A549 (cell line): ENCODE results near the gene PLEKHN1. TPM values are rescaled to one million over a fixed set of nuclear protein-coding genes. Genes with fewer than 3 reads are reported as not detected.
"Not testable (repeated sequence)": the region's sequence is repeated elsewhere in the genome, so short reads cannot be mapped to it uniquely, and the experiment has no call there.

Source experiments
- ATAC-seq, 2 experiments: fragments of 200-7000 bp in 1 of 2; fragments of >200 bp in 1 of 2; cut with Nextera tagmentation in 1 of 2; cut with Tn5 transposase in 1 of 2; 3 replicates each; pipeline versions ENCODE4 v1.8.0 to v1.9.1; 2018 to 2020; ENCODE audit warnings: mild to moderate bottlenecking in 1 of 2, moderate library complexity in 1 of 2
- CTCF ChIA-PET: fragments of 300-600 bp; sonication (Branson Sonifier 250); formaldehyde crosslinking; extraction: SDS; loops from one replicate; lab custom pipeline; 2021; ENCODE audit warnings: antibody characterized with exemption, inconsistent platforms; lab: Yijun Ruan, JAX
- POLR2A ChIA-PET: fragments of 350-600 bp; formaldehyde crosslinking; extraction: SDS; loops from one replicate; lab custom pipeline; 2021; ENCODE audit warnings: antibody characterized with exemption, inconsistent platforms; lab: Yijun Ruan, JAX
- DNase-seq, 2 experiments: peaks; one replicate each; pipeline versions ENCODE4 v3.0.0 to v3.0.0-alpha.2; 2011 to 2016; ENCODE audit warnings: low read depth in 1 of 2, low spot score in 1 of 2
- FAIRE-seq: peaks from 2 replicates; lab custom pipeline; 2011; peaks lifted over from hg19 to GRCh38; lab: Jason Lieb, UNC
- H3K27ac ChIP-seq, 2 experiments: fragments of >200 bp; sonication (Bioruptor Twin); formaldehyde crosslinking; 3 replicates each; pipeline ENCODE4 v1.5.1; 2016 to 2017
- H3K4me1 ChIP-seq: fragments of >200 bp; sonication (Bioruptor Twin); formaldehyde crosslinking; 3 replicates; pipeline ENCODE4 v1.6.1; 2016
- H3K4me2 ChIP-seq: fragments of >200 bp; sonication (Bioruptor Twin); formaldehyde crosslinking; 3 replicates; pipeline ENCODE4 v1.6.1; 2016
- H3K4me3 ChIP-seq: fragments of >200 bp; sonication (Bioruptor Twin); formaldehyde crosslinking; 3 replicates; pipeline ENCODE4 v1.5.1; 2016
- H3K9me3 ChIP-seq: fragments of >200 bp; sonication (Bioruptor Twin); formaldehyde crosslinking; 3 replicates; pipeline ENCODE4 v1.6.1; 2016
- MAFK ChIP-seq: fragments of 450-650 bp; IDR thresholded peaks from 2 replicates; pipeline ENCODE4 v1.6.1; 2014; ENCODE audit not compliant: partially characterized antibody
- MAX ChIP-seq: IDR thresholded peaks from 2 replicates; pipeline ENCODE4 v1.6.1; 2012
- RAD21 ChIP-seq, 2 experiments: fragments of >200 bp in 1 of 2; sonication (Bioruptor Twin) in 1 of 2; formaldehyde crosslinking in 1 of 2; IDR thresholded peaks in 1 of 2; conservative IDR thresholded peaks in 1 of 2; 2 replicates in 1 of 2; 3 replicates in 1 of 2; pipeline ENCODE4 v1.6.1; 2012 to 2018; ENCODE audit warnings: inconsistent platforms in 1 of 2
- RARB ChIP-seq: fragments of 250-450 bp; sonication (Bioruptor Pico); IDR thresholded peaks from 2 replicates; pipeline ENCODE4 v1.8.0; 2021; ENCODE audit warnings: mild to moderate bottlenecking, moderate library complexity
- RFX5 ChIP-seq: fragments of 450-650 bp; IDR thresholded peaks from 2 replicates; pipeline ENCODE4 v1.7.1; 2014; ENCODE audit warnings: antibody characterized with exemption, mild to moderate bottlenecking, moderate library complexity
- SMC3 ChIP-seq: fragments of >200 bp; sonication (Bioruptor Twin); formaldehyde crosslinking; IDR thresholded peaks from 3 replicates; pipeline ENCODE4 v1.6.1; 2018; ENCODE audit warnings: inconsistent platforms
- WGBS: methylation state at CpG from one replicate; pipeline ENCODE4 v1.1.6; 2017; ENCODE audit errors: missing lambda C conversion rate; 5-methylcytosine and 5-hydroxymethylcytosine counted together
- polyA plus RNA-seq, 4 experiments: library from polyadenylated mRNA; depleted of rRNA in 3 of 4; stranded (reverse); fragments of >200 nt; fragmentation: RNase III in 1 of 4; extraction: RNeasy Plus Mini Kit Qiagen cat#74134 plus additional on column Dnase treatment in 1 of 4; gene quantifications; 2 replicates in 3 of 4; 3 replicates in 1 of 4; pipeline ENCODE4 v1.2.3, GENCODE V29; 2011 to 2017
- TF ChIP-seq, protein P1 (sequence below): fragments of >200 bp; sonication (Bioruptor Twin); formaldehyde crosslinking; IDR thresholded peaks from 3 replicates; pipeline ENCODE4 v1.5.1; 2016

The PLEKHN1 gene
- polyA plus RNA-seq, 2 of the 4 experiments (the other 2 are of a cell fraction), result 0.75 to 3.2 TPM

- 23% methylated on average over 24 of the region's 30 CpGs for WGBS
- FAIRE-seq (no peak), DNase-seq (peak in 1 of 2 experiments; percentile 61), ATAC-seq (peak; percentile 89)
- no peaks in the 10 kb centered on the region for H3K9me3 ChIP-seq
- H3K4me2 ChIP-seq, result peak within 1 kb of the TSS; percentile 92
- H3K4me3 ChIP-seq, result peak within 1 kb of the TSS; percentile 60
- H3K27ac ChIP-seq, result peak within 1 kb of the TSS; percentile 77 to 81
- H3K4me1 ChIP-seq, result peaks cover 5% of the 10 kb centered on the region; the same call in 1 of the 3 replicates
- ChIA-PET POLR2A (interaction anchor here (1.0 kb wide), 1 partner anchor 10 kb away, joined by 3 read pairs; no protein-coding TSS in a partner anchor), CTCF (interaction anchor here (1.2 to 10.5 kb wide), 7 partner anchors 11 to 51 kb away, joined by 3 to 92 read pairs (median 27); no protein-coding TSS in a partner anchor)
- TF ChIP-seq MAX (peak; percentile 39; the same call in 1 of the 2 replicates), RARB (CRISPR knock-in tag) (no peak)
- TF ChIP-seq, all 56 proteins: peak for 1
These were observed 47.0 kb downstream of the PLEKHN1 start, which contains the start of gene ISG15 for GRCh38 chr1:1013105-1013921. ISG15 (plus strand) TSS chr1:1013497; CDS start chr1:1013574, 77 bp downstream.

GRCh38 chr1:1013922-1014648 is 47.8 kb downstream of the PLEKHN1 start:
- ATAC-seq (peak; percentile 4 to 5; a peak in 2 of 6 replicates), DNase-seq (no peak), FAIRE-seq (no peak)
- H3K27ac ChIP-seq, result peak overlapping the region in 1 of 2 experiments; percentile 81; a peak in 4 of 6 replicates
- ChIA-PET POLR2A (interaction anchor here (1.0 kb wide), 1 partner anchor 11 kb away, joined by 3 read pairs; no protein-coding TSS in a partner anchor), CTCF (interaction anchor here (1.2 to 10.5 kb wide), 7 partner anchors 10 to 50 kb away, joined by 3 to 92 read pairs (median 27); no protein-coding TSS in a partner anchor)
- H3K9me3 ChIP-seq, result no peaks in the 10 kb centered on the region
- peak overlapping the region; percentile 92 for H3K4me2 ChIP-seq
- H3K4me1 ChIP-seq, result peaks cover 8% of the 10 kb centered on the region; the same call in 1 of the 3 replicates
- H3K4me3 ChIP-seq, result peak overlapping the region; percentile 60; the same call in 1 of the 3 replicates
- WGBS, result 90% methylated on average over 26 of the region's 41 CpGs
- no peak for TF ChIP-seq MAFK

- WGBS, result 83% methylated on average over 14 of the region's 20 CpGs
- TF ChIP-seq RAD21 (conservative IDR thresholded peaks at IDR 0.05 in 1 of 2, IDR thresholded peaks at IDR 0.05 in 1 of 2) (peak; percentile 62 to 67), SMC3 (peak; percentile 46; the same call in 2 of the 3 replicates), RFX5 (no peak)
- TF ChIP-seq, protein P1, sequence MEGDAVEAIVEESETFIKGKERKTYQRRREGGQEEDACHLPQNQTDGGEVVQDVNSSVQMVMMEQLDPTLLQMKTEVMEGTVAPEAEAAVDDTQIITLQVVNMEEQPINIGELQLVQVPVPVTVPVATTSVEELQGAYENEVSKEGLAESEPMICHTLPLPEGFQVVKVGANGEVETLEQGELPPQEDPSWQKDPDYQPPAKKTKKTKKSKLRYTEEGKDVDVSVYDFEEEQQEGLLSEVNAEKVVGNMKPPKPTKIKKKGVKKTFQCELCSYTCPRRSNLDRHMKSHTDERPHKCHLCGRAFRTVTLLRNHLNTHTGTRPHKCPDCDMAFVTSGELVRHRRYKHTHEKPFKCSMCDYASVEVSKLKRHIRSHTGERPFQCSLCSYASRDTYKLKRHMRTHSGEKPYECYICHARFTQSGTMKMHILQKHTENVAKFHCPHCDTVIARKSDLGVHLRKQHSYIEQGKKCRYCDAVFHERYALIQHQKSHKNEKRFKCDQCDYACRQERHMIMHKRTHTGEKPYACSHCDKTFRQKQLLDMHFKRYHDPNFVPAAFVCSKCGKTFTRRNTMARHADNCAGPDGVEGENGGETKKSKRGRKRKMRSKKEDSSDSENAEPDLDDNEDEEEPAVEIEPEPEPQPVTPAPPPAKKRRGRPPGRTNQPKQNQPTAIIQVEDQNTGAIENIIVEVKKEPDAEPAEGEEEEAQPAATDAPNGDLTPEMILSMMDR, result peak; percentile 39; the same call in 2 of the 3 replicates
- no peaks in the 10 kb centered on the region for H3K9me3 ChIP-seq
- ATAC-seq, result peak in 1 of 2 experiments; percentile 43; a peak in 3 of 6 replicates
- peaks cover 9% of the 10 kb centered on the region; the same call in 1 of the 3 replicates for H3K4me1 ChIP-seq
- no peak overlapping the region for H3K27ac ChIP-seq
- no peak for FAIRE-seq
- POLR2A ChIA-PET, result no interaction called here
- H3K4me2 ChIP-seq, result no peak overlapping the region
- CTCF ChIA-PET, result interaction anchor here (0.7 to 10.5 kb wide), 12 partner anchors 8 to 58 kb away, joined by 3 to 92 read pairs (median 9); no protein-coding TSS in a partner anchor
- H3K4me3 ChIP-seq, result no peak overlapping the region
- DNase-seq, result no peak
These were observed 48.8 kb downstream of the PLEKHN1 start for GRCh38 chr1:1014799-1015681.

GRCh38 chr1:1017397-1018320 is 51.4 kb downstream of the PLEKHN1 start:
- H3K27ac ChIP-seq, H3K4me3 ChIP-seq, FAIRE-seq, H3K4me2 ChIP-seq, ATAC-seq, H3K9me3 ChIP-seq, DNase-seq: not testable (repeated sequence)
- ChIA-PET POLR2A (interaction anchor here (0.7 kb wide), 1 partner anchor 105 kb away, joined by 3 read pairs; no protein-coding TSS in a partner anchor), CTCF (interaction anchor here (1.1 to 10.5 kb wide), 8 partner anchors 8 to 46 kb away, joined by 3 to 92 read pairs (median 24); no protein-coding TSS in a partner anchor)
- WGBS, result 87% methylated on average over 12 of the region's 17 CpGs
- H3K4me1 ChIP-seq, result peaks cover 21% of the 10 kb centered on the region

DNA sequence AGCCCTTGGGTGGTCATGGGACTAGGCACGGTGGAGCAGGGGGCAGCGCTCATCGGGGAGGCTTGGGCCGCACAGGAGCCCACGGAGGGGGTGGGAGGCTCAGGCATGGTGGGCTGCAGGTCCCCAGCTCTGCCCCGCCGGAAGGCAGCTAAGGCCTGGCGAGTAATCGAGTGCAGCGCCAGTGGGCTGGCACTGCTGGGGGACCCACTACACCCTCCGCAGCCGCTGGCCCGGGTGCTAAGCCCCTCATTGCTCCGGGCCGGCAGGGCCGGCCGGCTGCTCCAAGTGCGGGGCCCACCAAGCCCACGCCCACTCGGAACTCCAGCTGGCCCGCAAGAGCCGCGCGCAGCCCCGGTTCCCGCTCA is 52.0 kb downstream of the PLEKHN1 start:
- FAIRE-seq, DNase-seq, H3K4me2 ChIP-seq, H3K4me3 ChIP-seq, H3K9me3 ChIP-seq, ATAC-seq, H3K27ac ChIP-seq, POLR2A ChIA-PET: not testable (repeated sequence)
- no CpG with 5 or more reads among the region's 26 CpGs for WGBS
- peaks cover 28% of the 10 kb centered on the region for H3K4me1 ChIP-seq
- CTCF ChIA-PET, result interaction anchor here (1.0 to 10.5 kb wide), 10 partner anchors 8 to 53 kb away, joined by 3 to 92 read pairs (median 4); no protein-coding TSS in a partner anchor
